MM.1S (cell line): ENCODE results near the gene MAP3K5.

Experiments used
- DNase-seq: peaks from one replicate; pipeline ENCODE4 v3.0.0-alpha.2; 2015
- H2AFZ ChIP-seq: fragments of 300-600 bp; sonication (generic); 2 replicates; pipeline ENCODE4 v1.6.0; 2016; ENCODE audit warnings: antibody characterized with exemption, low read length
- H3F3A ChIP-seq: fragments of 300-600 bp; sonication (generic); 2 replicates; pipeline ENCODE4 v1.6.1; 2016; ENCODE audit warnings: mild to moderate bottlenecking, antibody characterized with exemption, low read length, moderate library complexity, mixed read lengths; ENCODE audit not compliant: insufficient read depth
- H3K27ac ChIP-seq: fragments of 300-600 bp; sonication (generic); 2 replicates; pipeline ENCODE4 v1.5.1; 2016; ENCODE audit warnings: mild to moderate bottlenecking, low read length
- H3K27me3 ChIP-seq: fragments of 300-600 bp; sonication (generic); replicated peaks from 2 replicates; pipeline ENCODE4 v1.6.0; 2016; ENCODE audit warnings: low read length; ENCODE audit not compliant: insufficient read depth
- H3K36me3 ChIP-seq: fragments of 300-600 bp; sonication (generic); replicated peaks from 2 replicates; pipeline ENCODE4 v1.6.1; 2016; ENCODE audit warnings: mild to moderate bottlenecking, low read length, mixed read lengths; ENCODE audit not compliant: insufficient read depth
- H3K4me1 ChIP-seq: fragments of 300-600 bp; sonication (generic); 2 replicates; pipeline ENCODE4 v1.6.1; 2016; ENCODE audit warnings: low read length, mixed read lengths
- H3K4me2 ChIP-seq: fragments of 300-600 bp; sonication (generic); 2 replicates; pipeline ENCODE4 v1.6.0; 2016; ENCODE audit warnings: low read depth, low read length
- H3K4me3 ChIP-seq: fragments of 300-600 bp; sonication (generic); 2 replicates; pipeline ENCODE4 v1.5.1; 2016; ENCODE audit warnings: low read length, mixed read lengths
- H3K79me2 ChIP-seq: fragments of 300-600 bp; sonication (generic); 2 replicates; pipeline ENCODE4 v1.6.1; 2016; ENCODE audit warnings: mixed run types, low read length, mixed read lengths
- H3K9ac ChIP-seq: fragments of 300-600 bp; sonication (generic); 2 replicates; pipeline ENCODE4 v1.6.1; 2016; ENCODE audit warnings: low read length, mixed read lengths
- H3K9me2 ChIP-seq: fragments of 300-600 bp; sonication (generic); replicated peaks from 2 replicates; pipeline ENCODE4 v1.6.1; 2016; ENCODE audit warnings: mild to moderate bottlenecking, low read length, mixed read lengths; ENCODE audit not compliant: insufficient read depth
- H3K9me3 ChIP-seq: fragments of 300-600 bp; sonication (generic); replicated peaks from 2 replicates; pipeline ENCODE4 v1.6.1; 2016; ENCODE audit warnings: mild to moderate bottlenecking, low read length, mixed read lengths; ENCODE audit not compliant: insufficient read depth
- H4K20me1 ChIP-seq: fragments of 300-600 bp; sonication (generic); 2 replicates; pipeline ENCODE4 v1.6.1; 2016; ENCODE audit warnings: mild to moderate bottlenecking, low read length, moderate library complexity, mixed read lengths; ENCODE audit not compliant: insufficient read depth
- EZH2 ChIP-seq: fragments of 300-600 bp; sonication (generic); optimal IDR thresholded peaks from 2 replicates; pipeline ENCODE3; 2017; ENCODE audit warnings: low read depth, mild to moderate bottlenecking, antibody characterized with exemption, low read length, mixed read lengths
- EZH2phosphoT487 ChIP-seq: fragments of 300-600 bp; sonication (generic); IDR thresholded peaks from 2 replicates; pipeline ENCODE4 v1.6.1; 2018; ENCODE audit warnings: antibody characterized with exemption, low read length
- TF ChIP-seq, protein P1 (sequence below): fragments of 300-600 bp; sonication (generic); IDR thresholded peaks from 2 replicates; pipeline ENCODE4 v1.5.1; 2016; ENCODE audit warnings: antibody characterized with exemption, low read length, mixed read lengths

MAP3K5 gene

DNA sequence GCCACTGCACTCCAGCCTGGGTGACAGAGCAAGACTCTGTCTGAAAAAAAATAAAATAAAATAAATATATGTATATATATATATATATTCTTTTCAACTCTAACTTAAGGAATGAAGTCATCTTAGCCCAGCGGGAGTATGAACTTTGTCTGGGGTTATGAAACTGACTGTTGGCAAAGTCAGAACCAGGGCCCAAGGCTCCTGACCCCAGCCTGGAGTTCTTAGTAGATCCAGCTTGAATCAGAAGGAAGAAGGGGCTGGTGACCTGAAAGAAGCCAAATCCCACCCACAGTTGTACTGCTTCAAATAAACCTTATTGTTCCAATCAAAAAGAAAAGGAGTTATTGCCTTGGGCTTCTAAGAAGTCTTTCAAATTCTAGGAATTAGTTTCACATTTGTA lies 158.9 kb downstream of the MAP3K5 start:
- no peak overlapping the region for H2AFZ ChIP-seq
- H3K4me1 ChIP-seq, result no peaks in the 10 kb centered on the region
- H3K36me3 ChIP-seq, result no peaks in the 10 kb centered on the region
- H3K9me2 ChIP-seq, result no peaks in the 10 kb centered on the region
- TF ChIP-seq EZH2phosphoT487, result no peak
- H3K27me3 ChIP-seq, result no peaks in the 10 kb centered on the region
- H3K27ac ChIP-seq, result no peak overlapping the region
- H4K20me1 ChIP-seq, result no peaks in the 10 kb centered on the region
- no peaks in the 10 kb centered on the region for H3K79me2 ChIP-seq
- H3K4me2 ChIP-seq, result no peak overlapping the region
- H3F3A ChIP-seq, result no peaks in the 10 kb centered on the region
- no peak overlapping the region for H3K9ac ChIP-seq
- no peak overlapping the region for H3K4me3 ChIP-seq
- DNase-seq, result no peak
- no peaks in the 10 kb centered on the region for H3K9me3 ChIP-seq

DNA sequence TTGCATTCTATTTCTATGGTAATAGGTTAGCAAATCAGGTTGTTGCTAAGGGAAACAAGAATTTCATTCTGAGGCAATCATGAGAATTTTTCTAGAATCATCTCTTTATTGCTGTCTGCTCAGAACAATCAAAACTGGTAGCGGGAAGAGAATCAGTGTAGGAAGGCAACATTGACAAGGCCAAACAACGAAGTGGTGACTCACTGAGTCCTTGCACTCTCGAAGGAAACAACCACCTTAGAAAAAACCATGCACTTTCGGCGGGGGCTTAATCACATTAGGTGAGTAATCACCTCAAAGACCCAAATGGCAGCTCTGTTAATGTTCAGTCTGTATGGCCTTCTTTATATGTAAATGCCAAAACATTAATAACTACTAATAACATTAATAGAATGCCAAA lies 163.3 kb downstream of the MAP3K5 start:
- H3K4me2 ChIP-seq, result no peak overlapping the region
- H3K27me3 ChIP-seq, result no peaks in the 10 kb centered on the region
- H3K9me3 ChIP-seq, result no peaks in the 10 kb centered on the region
- no peaks in the 10 kb centered on the region for H4K20me1 ChIP-seq
- H3K79me2 ChIP-seq, result no peaks in the 10 kb centered on the region
- no peak for TF ChIP-seq EZH2phosphoT487
- TF ChIP-seq EZH2, result no peak
- TF ChIP-seq, protein P1, sequence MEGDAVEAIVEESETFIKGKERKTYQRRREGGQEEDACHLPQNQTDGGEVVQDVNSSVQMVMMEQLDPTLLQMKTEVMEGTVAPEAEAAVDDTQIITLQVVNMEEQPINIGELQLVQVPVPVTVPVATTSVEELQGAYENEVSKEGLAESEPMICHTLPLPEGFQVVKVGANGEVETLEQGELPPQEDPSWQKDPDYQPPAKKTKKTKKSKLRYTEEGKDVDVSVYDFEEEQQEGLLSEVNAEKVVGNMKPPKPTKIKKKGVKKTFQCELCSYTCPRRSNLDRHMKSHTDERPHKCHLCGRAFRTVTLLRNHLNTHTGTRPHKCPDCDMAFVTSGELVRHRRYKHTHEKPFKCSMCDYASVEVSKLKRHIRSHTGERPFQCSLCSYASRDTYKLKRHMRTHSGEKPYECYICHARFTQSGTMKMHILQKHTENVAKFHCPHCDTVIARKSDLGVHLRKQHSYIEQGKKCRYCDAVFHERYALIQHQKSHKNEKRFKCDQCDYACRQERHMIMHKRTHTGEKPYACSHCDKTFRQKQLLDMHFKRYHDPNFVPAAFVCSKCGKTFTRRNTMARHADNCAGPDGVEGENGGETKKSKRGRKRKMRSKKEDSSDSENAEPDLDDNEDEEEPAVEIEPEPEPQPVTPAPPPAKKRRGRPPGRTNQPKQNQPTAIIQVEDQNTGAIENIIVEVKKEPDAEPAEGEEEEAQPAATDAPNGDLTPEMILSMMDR, result no peak
- H2AFZ ChIP-seq, result no peak overlapping the region
- no peak overlapping the region for H3K27ac ChIP-seq
- DNase-seq, result no peak
- no peaks in the 10 kb centered on the region for H3K9me2 ChIP-seq
- no peaks in the 10 kb centered on the region for H3F3A ChIP-seq
- H3K4me3 ChIP-seq, result no peak overlapping the region
- H3K4me1 ChIP-seq, result peaks cover 10% of the 10 kb centered on the region
- no peak overlapping the region for H3K9ac ChIP-seq
- no peaks in the 10 kb centered on the region for H3K36me3 ChIP-seq

DNA sequence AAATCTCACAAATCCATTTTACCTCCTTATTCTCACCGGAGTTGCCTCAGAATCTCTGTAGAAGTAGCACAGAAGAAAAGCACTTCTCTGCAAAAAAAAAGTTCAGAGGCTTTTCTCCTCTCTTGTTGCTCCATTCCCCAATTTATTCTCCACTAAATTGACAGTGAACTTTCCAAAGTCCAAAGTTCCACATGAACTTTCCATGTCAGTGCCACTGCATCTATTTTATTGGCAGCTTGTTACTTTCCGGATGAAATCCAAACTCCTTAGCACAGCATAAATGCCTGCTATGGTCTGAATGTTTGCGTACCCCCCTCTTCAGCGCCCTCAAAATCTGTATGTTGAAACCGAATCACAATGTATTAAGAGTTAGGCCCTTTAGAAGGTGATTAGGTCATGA lies 165.1 kb downstream of the MAP3K5 start:
- no peaks in the 10 kb centered on the region for H3K9me3 ChIP-seq
- H3F3A ChIP-seq, result no peaks in the 10 kb centered on the region
- no peaks in the 10 kb centered on the region for H3K9me2 ChIP-seq
- no peak for DNase-seq
- H3K27ac ChIP-seq, result no peak overlapping the region
- no peaks in the 10 kb centered on the region for H3K79me2 ChIP-seq
- H3K36me3 ChIP-seq, result no peaks in the 10 kb centered on the region
- no peak for TF ChIP-seq EZH2
- no peak for TF ChIP-seq EZH2phosphoT487
- TF ChIP-seq, protein P1, result no peak
- H2AFZ ChIP-seq, result no peak overlapping the region
- H3K4me3 ChIP-seq, result no peak overlapping the region
- H3K27me3 ChIP-seq, result no peaks in the 10 kb centered on the region
- H3K4me1 ChIP-seq, result peaks cover 10% of the 10 kb centered on the region
- no peaks in the 10 kb centered on the region for H4K20me1 ChIP-seq
- no peak overlapping the region for H3K4me2 ChIP-seq
- H3K9ac ChIP-seq, result no peak overlapping the region

DNA sequence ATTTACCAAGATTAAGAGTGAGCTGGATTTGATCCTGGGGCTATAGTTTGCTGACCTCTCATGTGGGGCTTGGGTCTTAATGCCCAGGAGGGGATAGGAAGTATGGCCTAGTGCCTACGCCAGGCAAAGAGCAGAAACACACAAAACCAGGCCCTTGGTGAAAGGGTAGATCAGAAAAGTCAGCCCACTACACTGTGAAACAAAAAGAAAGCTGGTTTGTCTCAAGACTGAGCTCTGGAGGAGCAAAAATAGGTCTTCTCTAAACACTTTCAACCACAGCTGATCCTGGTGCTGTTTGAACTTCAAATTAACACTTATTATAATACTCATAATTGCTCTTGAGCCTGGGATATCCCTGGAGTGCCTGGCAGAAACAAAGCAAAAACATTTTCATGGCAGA lies 167.0 kb downstream of the MAP3K5 start:
- H3K9ac ChIP-seq, result no peak overlapping the region
- H3K79me2 ChIP-seq, result no peaks in the 10 kb centered on the region
- H4K20me1 ChIP-seq, result no peaks in the 10 kb centered on the region
- no peaks in the 10 kb centered on the region for H3F3A ChIP-seq
- TF ChIP-seq, protein P1, result no peak
- TF ChIP-seq EZH2phosphoT487, result no peak
- TF ChIP-seq EZH2, result no peak
- no peak overlapping the region; the same call in 1 of the 2 replicates for H3K27ac ChIP-seq
- H2AFZ ChIP-seq, result no peak overlapping the region
- H3K4me2 ChIP-seq, result peak overlapping the region; percentile 28; the same call in 1 of the 2 replicates
- no peaks in the 10 kb centered on the region for H3K27me3 ChIP-seq
- no peak for DNase-seq
- H3K9me3 ChIP-seq, result no peaks in the 10 kb centered on the region
- H3K9me2 ChIP-seq, result no peaks in the 10 kb centered on the region
- H3K4me1 ChIP-seq, result peaks cover 10% of the 10 kb centered on the region
- no peak overlapping the region for H3K4me3 ChIP-seq
- H3K36me3 ChIP-seq, result no peaks in the 10 kb centered on the region
